WI38 (cell line): ENCODE results near the gene NBL1.

Experiments
- H3K4me3 ChIP-seq: 2 replicates; pipeline ENCODE4 v1.5.1; 2011; ENCODE audit warnings: low read depth, mild to moderate bottlenecking, control low read depth, low read length
- CTCF ChIP-seq: IDR thresholded peaks from 2 replicates; pipeline ENCODE4 v1.5.1; 2012; ENCODE audit warnings: low read depth, mild to moderate bottlenecking, control low read depth, low read length

Gene NBL1

GRCh38 chr1:19605967-19606366, 38.1 kb upstream of the NBL1 start:
- TF ChIP-seq CTCF, result no peak
- no peak overlapping the region for H3K4me3 ChIP-seq

- no peak for TF ChIP-seq CTCF
- no peak overlapping the region for H3K4me3 ChIP-seq
Observed at GRCh38 chr1:19606817-19607642, 37.1 kb upstream of the NBL1 start.

DNA sequence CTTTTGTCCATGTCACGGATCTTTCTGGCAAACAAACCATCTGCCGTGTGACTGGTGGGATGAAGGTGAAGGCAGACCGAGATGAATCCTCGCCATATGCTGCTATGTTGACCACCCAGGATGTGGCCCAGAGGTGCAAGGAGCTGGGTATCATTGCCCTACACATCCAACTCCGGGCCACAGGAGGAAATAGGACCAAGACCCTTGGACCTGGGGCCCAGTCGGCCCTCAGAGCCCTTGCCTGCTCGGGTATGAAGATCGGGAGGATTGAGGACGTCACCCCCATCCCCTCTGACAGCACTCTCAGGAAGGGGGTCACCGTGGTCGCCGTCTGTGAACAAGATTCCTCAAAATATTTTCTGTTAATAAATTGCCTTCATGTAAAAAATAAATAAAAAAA, 35.9 kb upstream of the NBL1 start:
- TF ChIP-seq CTCF, result no peak

DNA sequence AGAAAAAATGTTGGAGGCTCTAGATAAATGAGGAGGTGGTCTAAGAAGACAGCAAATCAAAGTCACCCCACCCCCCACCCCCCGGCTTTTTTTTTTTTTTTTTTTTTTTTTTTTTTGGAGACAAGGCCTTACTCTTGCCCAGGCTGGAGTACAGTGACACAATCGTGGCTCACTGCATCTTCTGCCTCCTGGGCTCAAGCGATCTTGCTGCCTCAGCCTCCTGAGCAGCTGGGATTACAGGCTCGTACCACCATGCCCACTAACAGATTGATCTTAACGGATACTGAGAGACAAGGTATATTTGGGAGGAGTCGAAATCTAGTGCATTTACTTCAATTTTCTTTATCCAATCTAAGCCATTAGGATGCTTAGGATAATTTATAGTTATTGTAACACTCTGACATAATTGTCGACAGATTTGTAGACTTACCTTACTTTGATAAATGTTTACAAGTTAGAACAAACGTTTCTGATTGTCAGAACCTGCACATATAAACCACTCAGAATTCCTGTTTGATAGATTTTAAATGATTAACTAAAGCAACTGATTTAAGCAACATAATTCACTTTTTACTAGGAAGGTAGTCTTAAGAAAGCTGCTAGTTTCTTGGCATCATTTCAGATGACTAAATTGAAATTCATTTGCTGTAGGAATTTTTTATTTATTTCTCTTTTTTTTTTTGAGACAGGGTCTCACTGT, 33.7 kb upstream of the NBL1 start:
- H3K4me3 ChIP-seq, result no peak overlapping the region
- TF ChIP-seq CTCF, result no peak

More for the DNA sequence above, 35.9 kb upstream of the NBL1 start:
- no peak overlapping the region for H3K4me3 ChIP-seq

GRCh38 chr1:19612530-19612929, 31.6 kb upstream of the NBL1 start:
- TF ChIP-seq CTCF, result no peak

GRCh38 chr1:19613171-19613703, 30.9 kb upstream of the NBL1 start:
- no peak for TF ChIP-seq CTCF
- no peak overlapping the region for H3K4me3 ChIP-seq

More at GRCh38 chr1:19612530-19612929, 31.6 kb upstream of the NBL1 start:
- no peak overlapping the region for H3K4me3 ChIP-seq

DNA sequence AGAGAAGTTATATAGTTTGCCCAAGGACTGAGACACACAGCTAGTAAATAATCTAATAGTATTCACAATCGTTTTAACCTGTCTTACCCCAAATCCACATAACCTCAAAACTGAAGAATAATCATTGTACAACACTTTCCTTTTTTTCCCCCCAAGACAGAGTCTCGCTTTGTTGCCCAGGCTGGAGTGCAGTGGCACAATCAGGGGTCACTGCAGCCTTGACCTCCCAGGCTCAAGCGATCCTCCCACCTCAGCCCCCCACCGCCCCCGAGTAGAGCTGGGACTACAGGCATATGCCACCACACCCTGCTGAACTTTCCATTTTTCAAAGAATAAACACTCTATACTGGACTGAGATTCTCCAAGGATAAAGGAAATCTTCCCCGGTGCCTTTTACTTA, 28.7 kb upstream of the NBL1 start:
- H3K4me3 ChIP-seq, result no peak overlapping the region
- no peak for TF ChIP-seq CTCF
